HG03025 (cell line): ENCODE results near the gene HSBP1L1.

Experiments used
- ATAC-seq: cut with Tn5 transposase; IDR thresholded peaks from one replicate; pipeline ENCODE4 v1.9.1; 2021; ENCODE audit warnings: mild to moderate bottlenecking, moderate library complexity; ENCODE audit not compliant: unreplicated experiment, low FRiP score

Gene HSBP1L1

GRCh38 chr18:79928563-79928960 lies 35.9 kb upstream of the HSBP1L1 start:
- ATAC-seq = no peak

- no peak for ATAC-seq
Measured at GRCh38 chr18:79930020-79930642, 34.3 kb upstream of the HSBP1L1 start.

- no peak for ATAC-seq
Measured at GRCh38 chr18:79931475-79931874, 33.0 kb upstream of the HSBP1L1 start.

GRCh38 chr18:79932907-79933306 lies 31.5 kb upstream of the HSBP1L1 start:
- no peak for ATAC-seq

- no peak for ATAC-seq
Measured at GRCh38 chr18:79933765-79934164, 30.7 kb upstream of the HSBP1L1 start.

GRCh38 chr18:79934311-79935097 lies 29.9 kb upstream of the HSBP1L1 start:
- ATAC-seq = no peak

GRCh38 chr18:79935098-79935480 lies 29.4 kb upstream of the HSBP1L1 start:
- ATAC-seq = no peak

GRCh38 chr18:79935499-79935898 lies 28.9 kb upstream of the HSBP1L1 start:
- no peak for ATAC-seq

GRCh38 chr18:79935925-79936324 lies 28.5 kb upstream of the HSBP1L1 start:
- ATAC-seq = no peak

- ATAC-seq = no peak
Measured at GRCh38 chr18:79936641-79937040, 27.8 kb upstream of the HSBP1L1 start.

- ATAC-seq = no peak
Measured at GRCh38 chr18:79937103-79937860, 27.2 kb upstream of the HSBP1L1 start.

- ATAC-seq = no peak
Measured at GRCh38 chr18:79938196-79938595, 26.2 kb upstream of the HSBP1L1 start.

GRCh38 chr18:79939096-79939495 lies 25.3 kb upstream of the HSBP1L1 start:
- no peak for ATAC-seq

GRCh38 chr18:79940126-79940813 lies 24.2 kb upstream of the HSBP1L1 start:
- ATAC-seq = no peak

- ATAC-seq = no peak
Measured at GRCh38 chr18:79940814-79941472, 23.5 kb upstream of the HSBP1L1 start.

GRCh38 chr18:79941473-79942119 lies 22.8 kb upstream of the HSBP1L1 start:
- no peak for ATAC-seq

GRCh38 chr18:79942211-79942610 lies 22.2 kb upstream of the HSBP1L1 start:
- no peak for ATAC-seq

- no peak for ATAC-seq
Measured at GRCh38 chr18:79942786-79943607, 21.4 kb upstream of the HSBP1L1 start.

- no peak for ATAC-seq
Measured at GRCh38 chr18:79943608-79944125, 20.8 kb upstream of the HSBP1L1 start.
